A673 (cell line): ENCODE measurements around the gene GTF3C1. TPM values are rescaled to one million over a fixed set of nuclear protein-coding genes. Genes with fewer than 3 reads are reported as not detected.

Experiments
- BruUV-seq: library from RNA; stranded (reverse); fragments of 400-500 nt; replicated peaks from 2 replicates; lab custom pipeline; 2021; lab: Mats Ljungman, UMichigan
- CTCF ChIA-PET: fragments of 300-600 bp; sonication (Branson Sonifier 250); formaldehyde crosslinking; loops from one replicate; lab custom pipeline; 2022; ENCODE audit warnings: antibody characterized with exemption; lab: Charles Lee
- POLR2A ChIA-PET: fragments of 300-600 bp; sonication (Branson Sonifier 250); formaldehyde crosslinking; loops from one replicate; lab custom pipeline; 2022; ENCODE audit warnings: antibody characterized with exemption; ENCODE audit not compliant: low non-redundant PET; lab: Charles Lee
- DNase-seq: peaks from one replicate; pipeline ENCODE4 v3.0.0-alpha.2; 2015; ENCODE audit warnings: low spot score
- H3K27ac ChIP-seq: fragments of 200-600 bp; sonication (generic); 2 replicates; pipeline ENCODE4 v1.5.1; 2016; ENCODE audit warnings: mixed run types, low read depth, mild to moderate bottlenecking, mixed read lengths, antibody characterized with exemption, low read length; ENCODE audit not compliant: poor library complexity, severe bottlenecking
- H3K27me3 ChIP-seq: fragments of 200-600 bp; sonication (generic); replicated peaks from 2 replicates; pipeline ENCODE4 v1.6.1; 2017; ENCODE audit warnings: mixed run types, low read depth, mild to moderate bottlenecking, mixed read lengths, antibody characterized with exemption, low read length; ENCODE audit not compliant: insufficient read depth, poor library complexity
- H3K36me3 ChIP-seq: fragments of 200-600 bp; sonication (generic); 2 replicates; pipeline ENCODE4 v1.6.1; 2016; ENCODE audit warnings: mixed run types, mild to moderate bottlenecking, mixed read lengths, antibody characterized with exemption, low read length; ENCODE audit not compliant: insufficient read depth, poor library complexity, severe bottlenecking
- H3K4me1 ChIP-seq: fragments of 200-600 bp; sonication (generic); 2 replicates; pipeline ENCODE4 v1.6.1; 2017; ENCODE audit warnings: mixed run types, mild to moderate bottlenecking, mixed read lengths, antibody characterized with exemption, low read length; ENCODE audit not compliant: insufficient read depth, poor library complexity, severe bottlenecking
- H3K4me3 ChIP-seq: fragments of 200-600 bp; sonication (generic); 2 replicates; pipeline ENCODE4 v1.5.1; 2016; ENCODE audit warnings: low read depth, mixed run types, mild to moderate bottlenecking, mixed read lengths, low read length; ENCODE audit not compliant: poor library complexity, severe bottlenecking
- H3K9me3 ChIP-seq: fragments of 200-600 bp; sonication (generic); 2 replicates; pipeline ENCODE4 v1.6.1; 2016; ENCODE audit warnings: mixed run types, low read depth, mild to moderate bottlenecking, mixed read lengths, antibody characterized with exemption, low read length; ENCODE audit not compliant: poor library complexity, severe bottlenecking
- EZH2 ChIP-seq: fragments of 200-600 bp; sonication (generic); IDR thresholded peaks from 2 replicates; pipeline ENCODE4 v1.6.1; 2017; ENCODE audit warnings: borderline replicate concordance, low read depth, mild to moderate bottlenecking, mixed read lengths, antibody characterized with exemption, low read length; ENCODE audit not compliant: poor library complexity, severe bottlenecking
- intact Hi-C: fragments of 100-400 bp; cut with micrococcal nuclease; formaldehyde crosslinking; loops from one replicate; pipeline ENCODE4 v1.10.0; 2022; ENCODE audit not compliant: unreplicated experiment
- total RNA-seq: library from RNA; stranded (reverse); gene quantifications from 2 replicates; pipeline ENCODE4 v1.2.3, GENCODE V29; 2021
- TF ChIP-seq, protein P1 (sequence below): fragments of 300-800, 200-600 bp; sonication (generic); conservative IDR thresholded peaks from 2 replicates; pipeline ENCODE4 v1.5.1; 2017; ENCODE audit warnings: low read depth, mild to moderate bottlenecking, antibody characterized with exemption, low read length, moderate library complexity, mixed read lengths

Gene GTF3C1
- total RNA-seq, 1 experiment from 2014 or later: 94.2 TPM

- Histone ChIP-seq H3K9me3 (no peaks in the 10 kb centered on the region), H3K27ac (no peak overlapping the region), H3K27me3 (no peaks in the 10 kb centered on the region), H3K4me1 (no peaks in the 10 kb centered on the region), H3K36me3 (peaks cover 79% of the 10 kb centered on the region), H3K4me3 (no peak overlapping the region)
- CTCF ChIA-PET: no interaction called here
- BruUV-seq: no TSS peak
- TF ChIP-seq EZH2: no peak
- TF ChIP-seq, protein P1, sequence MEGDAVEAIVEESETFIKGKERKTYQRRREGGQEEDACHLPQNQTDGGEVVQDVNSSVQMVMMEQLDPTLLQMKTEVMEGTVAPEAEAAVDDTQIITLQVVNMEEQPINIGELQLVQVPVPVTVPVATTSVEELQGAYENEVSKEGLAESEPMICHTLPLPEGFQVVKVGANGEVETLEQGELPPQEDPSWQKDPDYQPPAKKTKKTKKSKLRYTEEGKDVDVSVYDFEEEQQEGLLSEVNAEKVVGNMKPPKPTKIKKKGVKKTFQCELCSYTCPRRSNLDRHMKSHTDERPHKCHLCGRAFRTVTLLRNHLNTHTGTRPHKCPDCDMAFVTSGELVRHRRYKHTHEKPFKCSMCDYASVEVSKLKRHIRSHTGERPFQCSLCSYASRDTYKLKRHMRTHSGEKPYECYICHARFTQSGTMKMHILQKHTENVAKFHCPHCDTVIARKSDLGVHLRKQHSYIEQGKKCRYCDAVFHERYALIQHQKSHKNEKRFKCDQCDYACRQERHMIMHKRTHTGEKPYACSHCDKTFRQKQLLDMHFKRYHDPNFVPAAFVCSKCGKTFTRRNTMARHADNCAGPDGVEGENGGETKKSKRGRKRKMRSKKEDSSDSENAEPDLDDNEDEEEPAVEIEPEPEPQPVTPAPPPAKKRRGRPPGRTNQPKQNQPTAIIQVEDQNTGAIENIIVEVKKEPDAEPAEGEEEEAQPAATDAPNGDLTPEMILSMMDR: no peak
- no peak for DNase-seq
- intact Hi-C loops: no loop called here
- POLR2A ChIA-PET: no interaction called here
Measured at GRCh38 chr16:27500801-27501200, 48.9 kb downstream of the GTF3C1 start.

DNA sequence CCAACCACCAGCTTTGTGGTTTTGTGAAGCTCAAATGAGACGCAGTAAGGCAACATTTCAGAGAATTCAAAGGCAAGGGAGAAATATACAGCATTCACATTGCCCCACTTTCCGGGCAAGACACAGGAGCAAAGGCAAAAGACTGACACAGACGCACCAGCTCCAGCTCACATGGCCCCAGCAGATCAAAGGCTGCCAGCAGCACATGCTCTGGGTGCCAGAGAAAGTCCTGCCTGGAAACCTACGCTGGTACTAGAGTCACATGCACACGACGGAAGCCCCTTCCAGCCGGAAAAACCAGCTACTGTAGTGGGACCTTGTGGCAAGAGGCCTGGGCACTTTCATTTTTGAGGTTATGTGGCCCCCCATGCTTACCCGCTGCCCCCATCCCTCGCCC is 50.1 kb downstream of the GTF3C1 start:
- Histone ChIP-seq H3K36me3 (peaks cover 70% of the 10 kb centered on the region), H3K27ac (no peak overlapping the region), H3K4me1 (no peaks in the 10 kb centered on the region), H3K27me3 (no peaks in the 10 kb centered on the region), H3K4me3 (no peak overlapping the region), H3K9me3 (no peaks in the 10 kb centered on the region)
- DNase-seq: no peak
- ChIA-PET POLR2A (no interaction called here), CTCF (no interaction called here)
- intact Hi-C loops: no loop called here
- TF ChIP-seq, protein P1: no peak
- no peak for TF ChIP-seq EZH2
- BruUV-seq: no TSS peak

GRCh38 chr16:27498916-27499658 is 50.6 kb downstream of the GTF3C1 start:
- no peaks in the 10 kb centered on the region for H3K27me3 ChIP-seq
- no peaks in the 10 kb centered on the region for H3K9me3 ChIP-seq
- CTCF ChIA-PET: no interaction called here
- no TSS peak for BruUV-seq
- H3K36me3 ChIP-seq: peaks cover 74% of the 10 kb centered on the region
- POLR2A ChIA-PET: no interaction called here
- no peak for DNase-seq
- TF ChIP-seq, protein P1: no peak
- no peak for TF ChIP-seq EZH2
- H3K4me1 ChIP-seq: no peaks in the 10 kb centered on the region
- intact Hi-C loops: no loop called here
- H3K4me3 ChIP-seq: no peak overlapping the region
- no peak overlapping the region for H3K27ac ChIP-seq
